Suprapubic skin (tissue), 4 donors: ENCODE data around the gene VHLL. TPM values are rescaled to one million over a fixed set of nuclear protein-coding genes. Genes with fewer than 3 reads are reported as not detected.

Source experiments
- DNase-seq, 2 donors: peaks; one replicate each; pipeline ENCODE4 v3.0.0-alpha.2; 2019; ENCODE audit warnings: low spot score in 2 of 2
- H3K27ac ChIP-seq: fragments of 200-600 bp; sonication (generic); one replicate; pipeline ENCODE4 v1.5.1; 2019
- H3K27me3 ChIP-seq: fragments of 200-600 bp; sonication (generic); one replicate; pipeline ENCODE4 v1.5.1; 2019
- H3K36me3 ChIP-seq: fragments of 200-600 bp; sonication (generic); one replicate; pipeline ENCODE4 v1.5.1; 2019
- H3K4me1 ChIP-seq: fragments of 200-600 bp; sonication (generic); one replicate; pipeline ENCODE4 v1.5.1; 2019
- H3K4me3 ChIP-seq: fragments of 200-600 bp; sonication (generic); one replicate; pipeline ENCODE4 v1.5.1; 2019; ENCODE audit warnings: mild to moderate bottlenecking
- H3K9me3 ChIP-seq: fragments of 200-600 bp; sonication (generic); one replicate; pipeline ENCODE4 v1.5.1; 2019
- CTCF ChIP-seq, 2 donors: fragments of 200-600 bp in 1 of 2; fragments of 450-650 bp in 1 of 2; sonication (generic) in 1 of 2; IDR thresholded peaks; one replicate each; pipeline ENCODE4 v1.5.1; 2016 to 2019; ENCODE audit warnings: antibody characterized with exemption in 2 of 2, mild to moderate bottlenecking in 1 of 2, moderate library complexity in 1 of 2
- EP300 ChIP-seq: sonication (generic); formaldehyde crosslinking; IDR thresholded peaks from one replicate; pipeline ENCODE4 v1.6.1; 2017; ENCODE audit warnings: antibody characterized with exemption
- POLR2A ChIP-seq, 2 donors: fragments of 450-650 bp; IDR thresholded peaks; one replicate each; pipeline ENCODE4 v1.6.1; 2017; ENCODE audit warnings: antibody characterized with exemption in 2 of 2, mild to moderate bottlenecking in 2 of 2, moderate library complexity in 2 of 2
- POLR2AphosphoS5 ChIP-seq, 3 donors: sonication (generic); formaldehyde crosslinking; IDR thresholded peaks; one replicate each; pipeline ENCODE4 v1.6.1; 2017; ENCODE audit warnings: antibody characterized with exemption in 3 of 3
- WGBS: methylation state at CpG from one replicate; pipeline ENCODE4 v1.1.5; 2018; 5-methylcytosine and 5-hydroxymethylcytosine counted together
- total RNA-seq, 4 donors: library from RNA; depleted of rRNA; stranded (reverse); fragments of >200 nt; gene quantifications; one replicate each; pipeline ENCODE4 v1.1.0, GENCODE V29; 2016

The VHLL gene
- total RNA-seq, 4 donors from 2014 or later: not detected

- H3K4me1 ChIP-seq: peaks cover 15% of the 10 kb centered on the region
- DNase-seq: no peak
- H3K9me3 ChIP-seq: no peaks in the 10 kb centered on the region
- no peak overlapping the region for H3K27ac ChIP-seq
- peaks cover 69% of the 10 kb centered on the region for H3K36me3 ChIP-seq
- TF ChIP-seq CTCF (IDR thresholded peaks at IDR 0.05): no peak
- TF ChIP-seq POLR2AphosphoS5 (IDR thresholded peaks at IDR 0.05): no peak
- TF ChIP-seq POLR2A (IDR thresholded peaks at IDR 0.05): no peak
- no peak for TF ChIP-seq EP300
- WGBS: 61% methylated on average over 6 of the region's 6 CpGs
- H3K4me3 ChIP-seq: no peak overlapping the region
- no peaks in the 10 kb centered on the region for H3K27me3 ChIP-seq
Observed at GRCh38 chr1:156276966-156277381, 22.1 kb downstream of the VHLL start.

GRCh38 chr1:156276532-156276931, 22.6 kb downstream of the VHLL start:
- Histone ChIP-seq H3K27me3 (no peaks in the 10 kb centered on the region), H3K4me1 (peaks cover 11% of the 10 kb centered on the region), H3K36me3 (peaks cover 73% of the 10 kb centered on the region), H3K27ac (no peak overlapping the region), H3K9me3 (no peaks in the 10 kb centered on the region), H3K4me3 (no peak overlapping the region)
- no peak for DNase-seq
- TF ChIP-seq EP300 (no peak), POLR2A (IDR thresholded peaks at IDR 0.05) (no peak), CTCF (IDR thresholded peaks at IDR 0.05) (no peak), POLR2AphosphoS5 (IDR thresholded peaks at IDR 0.05) (no peak)

DNA sequence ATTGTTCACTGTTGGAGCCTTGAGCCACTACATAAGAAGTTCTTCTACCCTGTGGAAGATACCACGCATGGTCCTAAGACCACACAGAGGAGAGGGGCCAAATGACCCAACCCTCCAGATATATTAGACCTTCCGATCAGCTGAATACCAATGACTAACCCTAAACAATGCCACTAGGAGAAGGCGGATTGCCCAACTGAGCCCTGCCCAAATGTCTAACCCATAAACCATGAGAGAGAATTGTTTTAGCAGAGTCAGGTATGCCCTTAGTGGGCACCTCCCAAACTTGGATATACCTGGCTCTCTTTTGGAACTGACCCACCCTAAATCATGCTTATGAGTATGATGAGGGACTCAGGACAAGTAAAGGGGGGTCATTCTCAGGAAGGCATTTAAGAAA, 28.8 kb downstream of the VHLL start:
- Histone ChIP-seq H3K36me3 (peaks cover 99% of the 10 kb centered on the region), H3K27ac (no peak overlapping the region), H3K4me1 (no peaks in the 10 kb centered on the region), H3K9me3 (no peaks in the 10 kb centered on the region), H3K27me3 (no peaks in the 10 kb centered on the region), H3K4me3 (no peak overlapping the region)
- no peak for DNase-seq
- WGBS: 94% methylated on average over 3 of the region's 3 CpGs
- TF ChIP-seq POLR2A (IDR thresholded peaks at IDR 0.05) (no peak), POLR2AphosphoS5 (IDR thresholded peaks at IDR 0.05) (no peak), EP300 (no peak), CTCF (IDR thresholded peaks at IDR 0.05) (no peak)

- WGBS: 82% methylated on average over 4 of the region's 4 CpGs
- Histone ChIP-seq H3K27ac (no peak overlapping the region), H3K9me3 (no peaks in the 10 kb centered on the region), H3K4me3 (no peak overlapping the region), H3K27me3 (no peaks in the 10 kb centered on the region), H3K36me3 (peaks cover 94% of the 10 kb centered on the region), H3K4me1 (no peaks in the 10 kb centered on the region)
- DNase-seq: no peak
- TF ChIP-seq POLR2A (IDR thresholded peaks at IDR 0.05) (no peak), EP300 (no peak), POLR2AphosphoS5 (IDR thresholded peaks at IDR 0.05) (no peak), CTCF (IDR thresholded peaks at IDR 0.05) (no peak)
Observed at GRCh38 chr1:156268336-156268735, 30.8 kb downstream of the VHLL start.

DNA sequence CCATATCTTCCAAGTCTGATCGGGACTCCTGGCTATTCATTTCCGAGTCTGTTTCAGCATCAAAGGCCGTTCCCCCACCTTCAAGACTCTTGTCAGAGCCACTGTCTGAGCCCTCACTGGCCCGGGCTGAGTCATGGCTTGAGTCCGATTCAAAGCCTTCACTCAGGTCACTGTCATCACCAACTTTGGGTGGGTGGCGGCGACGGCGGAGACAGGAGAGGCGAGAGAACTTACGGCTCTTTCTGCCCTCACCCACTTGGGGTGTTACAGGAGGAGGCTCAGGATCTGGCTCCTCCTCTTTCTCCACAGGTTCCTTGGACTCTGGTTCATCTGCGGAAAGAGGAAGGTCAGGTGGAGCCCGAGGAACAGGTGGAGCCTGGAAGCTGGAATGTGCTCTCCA, 33.1 kb downstream of the VHLL start:
- DNase-seq: no peak
- Histone ChIP-seq H3K27ac (no peak overlapping the region), H3K27me3 (no peaks in the 10 kb centered on the region), H3K36me3 (peaks cover 94% of the 10 kb centered on the region), H3K4me1 (peaks cover 8% of the 10 kb centered on the region), H3K4me3 (no peak overlapping the region), H3K9me3 (no peaks in the 10 kb centered on the region)
- no peak for TF ChIP-seq EP300
- WGBS: 85% methylated on average over 13 of the region's 13 CpGs

DNA sequence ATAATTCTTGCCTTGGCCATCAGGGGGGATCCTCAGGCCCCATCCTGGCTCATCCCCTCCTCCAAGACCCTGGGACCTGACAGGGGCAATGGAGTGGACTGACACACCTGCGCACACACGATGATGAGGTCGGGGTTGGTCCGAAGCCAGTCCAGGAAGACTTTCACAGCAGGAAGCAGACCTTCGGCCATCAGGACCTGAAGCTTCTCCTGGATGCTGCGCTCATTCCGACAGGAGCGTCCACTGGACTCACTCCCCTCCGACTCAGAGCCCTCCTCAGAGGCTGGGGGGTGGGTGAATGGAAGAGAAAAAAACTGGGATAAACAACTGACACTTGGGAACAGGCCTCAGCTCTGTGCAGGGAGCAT, 35.8 kb downstream of the VHLL start:
- H3K4me3 ChIP-seq: no peak overlapping the region
- WGBS: 87% methylated on average over 9 of the region's 9 CpGs
- H3K36me3 ChIP-seq: peaks cover 94% of the 10 kb centered on the region
- no peaks in the 10 kb centered on the region for H3K9me3 ChIP-seq
- TF ChIP-seq POLR2AphosphoS5 (IDR thresholded peaks at IDR 0.05): no peak
- peak overlapping the region; percentile 45 for H3K27ac ChIP-seq
- DNase-seq: no peak
- H3K4me1 ChIP-seq: peaks cover 13% of the 10 kb centered on the region
- H3K27me3 ChIP-seq: no peaks in the 10 kb centered on the region
